A673 (cell line): Measurements from ENCODE around the gene WNK1. TPM values are rescaled to one million over a fixed set of nuclear protein-coding genes. Genes with fewer than 3 reads are reported as not detected.

Source experiments
- BruUV-seq: library from RNA; stranded (reverse); fragments of 400-500 nt; replicated peaks from 2 replicates; lab custom pipeline; 2021; lab: Mats Ljungman, UMichigan
- CTCF ChIA-PET: fragments of 300-600 bp; sonication (Branson Sonifier 250); formaldehyde crosslinking; loops from one replicate; lab custom pipeline; 2022; ENCODE audit warnings: antibody characterized with exemption; lab: Charles Lee
- POLR2A ChIA-PET: fragments of 300-600 bp; sonication (Branson Sonifier 250); formaldehyde crosslinking; loops from one replicate; lab custom pipeline; 2022; ENCODE audit warnings: antibody characterized with exemption; ENCODE audit not compliant: low non-redundant PET; lab: Charles Lee
- DNase-seq: peaks from one replicate; pipeline ENCODE4 v3.0.0-alpha.2; 2015; ENCODE audit warnings: low spot score
- H3K27ac ChIP-seq: fragments of 200-600 bp; sonication (generic); 2 replicates; pipeline ENCODE4 v1.5.1; 2016; ENCODE audit warnings: mixed run types, low read depth, mild to moderate bottlenecking, mixed read lengths, antibody characterized with exemption, low read length; ENCODE audit not compliant: poor library complexity, severe bottlenecking
- H3K27me3 ChIP-seq: fragments of 200-600 bp; sonication (generic); replicated peaks from 2 replicates; pipeline ENCODE4 v1.6.1; 2017; ENCODE audit warnings: mixed run types, low read depth, mild to moderate bottlenecking, mixed read lengths, antibody characterized with exemption, low read length; ENCODE audit not compliant: insufficient read depth, poor library complexity
- H3K36me3 ChIP-seq: fragments of 200-600 bp; sonication (generic); 2 replicates; pipeline ENCODE4 v1.6.1; 2016; ENCODE audit warnings: mixed run types, mild to moderate bottlenecking, mixed read lengths, antibody characterized with exemption, low read length; ENCODE audit not compliant: insufficient read depth, poor library complexity, severe bottlenecking
- H3K4me1 ChIP-seq: fragments of 200-600 bp; sonication (generic); 2 replicates; pipeline ENCODE4 v1.6.1; 2017; ENCODE audit warnings: mixed run types, mild to moderate bottlenecking, mixed read lengths, antibody characterized with exemption, low read length; ENCODE audit not compliant: insufficient read depth, poor library complexity, severe bottlenecking
- H3K4me3 ChIP-seq: fragments of 200-600 bp; sonication (generic); 2 replicates; pipeline ENCODE4 v1.5.1; 2016; ENCODE audit warnings: low read depth, mixed run types, mild to moderate bottlenecking, mixed read lengths, low read length; ENCODE audit not compliant: poor library complexity, severe bottlenecking
- H3K9me3 ChIP-seq: fragments of 200-600 bp; sonication (generic); 2 replicates; pipeline ENCODE4 v1.6.1; 2016; ENCODE audit warnings: mixed run types, low read depth, mild to moderate bottlenecking, mixed read lengths, antibody characterized with exemption, low read length; ENCODE audit not compliant: poor library complexity, severe bottlenecking
- CTCF ChIP-seq: fragments of 300-800, 200-600 bp; sonication (generic); conservative IDR thresholded peaks from 2 replicates; pipeline ENCODE4 v1.5.1; 2017; ENCODE audit warnings: low read depth, mild to moderate bottlenecking, antibody characterized with exemption, low read length, moderate library complexity, mixed read lengths
- EZH2 ChIP-seq: fragments of 200-600 bp; sonication (generic); IDR thresholded peaks from 2 replicates; pipeline ENCODE4 v1.6.1; 2017; ENCODE audit warnings: borderline replicate concordance, low read depth, mild to moderate bottlenecking, mixed read lengths, antibody characterized with exemption, low read length; ENCODE audit not compliant: poor library complexity, severe bottlenecking
- intact Hi-C: fragments of 100-400 bp; cut with micrococcal nuclease; formaldehyde crosslinking; loops from one replicate; pipeline ENCODE4 v1.10.0; 2022; ENCODE audit not compliant: unreplicated experiment
- total RNA-seq: library from RNA; stranded (reverse); gene quantifications from 2 replicates; pipeline ENCODE4 v1.2.3, GENCODE V29; 2021

Gene WNK1
- total RNA-seq, 1 experiment from 2014 or later = 161 TPM

GRCh38 chr12:728781-729180, 23.6 kb upstream of the WNK1 start:
- DNase-seq = no peak
- BruUV-seq = no TSS peak
- Histone ChIP-seq H3K27ac (no peak overlapping the region), H3K27me3 (no peaks in the 10 kb centered on the region), H3K36me3 (no peaks in the 10 kb centered on the region), H3K4me1 (no peaks in the 10 kb centered on the region), H3K9me3 (no peaks in the 10 kb centered on the region), H3K4me3 (no peak overlapping the region)
- intact Hi-C loops = no loop called here
- no peak for TF ChIP-seq CTCF
- no peak for TF ChIP-seq EZH2
- ChIA-PET CTCF (interaction anchor here (0.6 kb wide), 1 partner anchor 363 kb away, joined by 3 read pairs; no protein-coding TSS in a partner anchor), POLR2A (interaction anchor here (0.7 kb wide), 1 partner anchor 150 kb away, joined by 4 read pairs; no protein-coding TSS in a partner anchor)

- POLR2A ChIA-PET = interaction anchor here (0.7 kb wide), 1 partner anchor 151 kb away, joined by 4 read pairs; no protein-coding TSS in a partner anchor
- BruUV-seq = no TSS peak
- Histone ChIP-seq H3K4me3 (no peak overlapping the region), H3K4me1 (no peaks in the 10 kb centered on the region), H3K27me3 (no peaks in the 10 kb centered on the region), H3K27ac (no peak overlapping the region), H3K9me3 (no peaks in the 10 kb centered on the region), H3K36me3 (no peaks in the 10 kb centered on the region)
- TF ChIP-seq CTCF (no peak), EZH2 (no peak)
- intact Hi-C loops = no loop called here
- CTCF ChIA-PET = interaction anchor here (0.6 kb wide), 1 partner anchor 362 kb away, joined by 3 read pairs; no protein-coding TSS in a partner anchor
- no peak for DNase-seq
These were observed 23.2 kb upstream of the WNK1 start for GRCh38 chr12:729221-729620.

- DNase-seq = no peak
- POLR2A ChIA-PET = no interaction called here
- intact Hi-C loops = no loop called here
- BruUV-seq = no TSS peak
- CTCF ChIA-PET = no interaction called here
- H3K4me1 ChIP-seq = no peaks in the 10 kb centered on the region
- no peaks in the 10 kb centered on the region for H3K36me3 ChIP-seq
- H3K27ac ChIP-seq = no peak overlapping the region
- TF ChIP-seq CTCF (no peak), EZH2 (no peak)
- H3K27me3 ChIP-seq = no peaks in the 10 kb centered on the region
- no peak overlapping the region for H3K4me3 ChIP-seq
- no peaks in the 10 kb centered on the region for H3K9me3 ChIP-seq
These were observed 21.8 kb upstream of the WNK1 start for GRCh38 chr12:730550-730949.
